K562 (cell line): ENCODE results near the gene TP73. TPM values are rescaled to one million over a fixed set of nuclear protein-coding genes. Genes with fewer than 3 reads are reported as not detected.

ENCODE experiments used
- ATAC-seq: fragments of 200-7000 bp; cut with Tn5 transposase; 3 replicates; pipeline ENCODE4 v1.9.1; 2020; ENCODE audit warnings: moderate library complexity
- BruUV-seq: library from RNA; stranded (reverse); fragments of 400-500 nt; replicated peaks from 2 replicates; lab custom pipeline; 2021; lab: Mats Ljungman, UMichigan
- CTCF ChIA-PET: fragments of 300-600 bp; formaldehyde crosslinking; extraction: SDS; loops from one replicate; lab custom pipeline; 2021; ENCODE audit warnings: low intra/inter-chr PET ratio; lab: Yijun Ruan, JAX
- POLR2A ChIA-PET: fragments of 300-600, 350-650 bp; sonication (Branson Sonifier 250); formaldehyde crosslinking; extraction: SDS; loops from one replicate; lab custom pipeline; 2021; ENCODE audit warnings: antibody characterized with exemption, inconsistent platforms; lab: Yijun Ruan, JAX
- DNase-seq, 4 experiments: peaks; one replicate each; pipeline versions ENCODE4 v3.0.0 to v3.0.0-alpha.2; 2011 to 2018; ENCODE audit warnings: low spot score in 3 of 4, mixed read lengths in 3 of 4; ENCODE audit errors: extremely low read depth in 1 of 4
- FAIRE-seq: peaks from 2 replicates; lab custom pipeline; 2011; peaks lifted over from hg19 to GRCh38; lab: Jason Lieb, UNC
- H2AFZ ChIP-seq: 2 replicates; pipeline ENCODE4 v1.6.0; 2011; ENCODE audit warnings: low read depth, low read length, control low read depth, inconsistent platforms
- H3K27ac ChIP-seq: fragments of 200-600 bp; 3 replicates; pipeline ENCODE4 v1.8.0; 2011; ENCODE audit warnings: low read depth, mild to moderate bottlenecking, control low read depth, inconsistent platforms, low read length, moderate library complexity, mixed read lengths; ENCODE audit errors: extremely low read depth
- H3K27me3 ChIP-seq, 2 experiments: fragments of 300-600 bp in 1 of 2; 2 replicates in 1 of 2; 3 replicates in 1 of 2; pipeline versions ENCODE4 v1.6.0 to v1.8.0; 2011; ENCODE audit warnings: inconsistent platforms in 2 of 2, low read length in 2 of 2, mild to moderate bottlenecking in 1 of 2, mixed read lengths in 1 of 2, moderate library complexity in 1 of 2; ENCODE audit not compliant: control insufficient read depth in 2 of 2, insufficient read depth in 2 of 2
- H3K36me3 ChIP-seq: fragments of 300-600 bp; 3 replicates; pipeline ENCODE4 v1.8.0; 2011; ENCODE audit warnings: mild to moderate bottlenecking, low read length, inconsistent platforms; ENCODE audit not compliant: control insufficient read depth, insufficient read depth
- H3K4me1 ChIP-seq, 2 experiments: fragments of 200-600 bp in 1 of 2; replicated peaks in 1 of 2; 2 replicates in 1 of 2; 3 replicates in 1 of 2; pipeline versions ENCODE4 v1.5.1 to v1.8.0; 2011; ENCODE audit warnings: inconsistent platforms in 2 of 2, low read length in 2 of 2, mild to moderate bottlenecking in 1 of 2, mixed read lengths in 1 of 2, moderate library complexity in 1 of 2; ENCODE audit not compliant: control insufficient read depth in 2 of 2, insufficient read depth in 2 of 2
- H3K4me2 ChIP-seq: 2 replicates; pipeline ENCODE4 v1.6.1; 2011; ENCODE audit warnings: low read length, control low read depth, inconsistent platforms, mixed read lengths; ENCODE audit not compliant: insufficient read depth
- H3K4me3 ChIP-seq: fragments of 200-600 bp; sonication (generic), shearing (Covaris generic); 2 replicates; pipeline ENCODE4 v1.5.1; 2016; ENCODE audit warnings: control low read depth, inconsistent platforms
- H3K79me2 ChIP-seq: fragments of 200-600 bp; 3 replicates; pipeline ENCODE4 v1.8.0; 2011; ENCODE audit warnings: low read length, inconsistent platforms; ENCODE audit not compliant: control insufficient read depth, insufficient read depth
- H3K9ac ChIP-seq, 2 experiments: 2 replicates each; pipeline versions ENCODE4 v1.6.0 to v1.6.1; 2011; ENCODE audit warnings: low read depth in 2 of 2, low read length in 2 of 2, control low read depth in 1 of 2, inconsistent platforms in 1 of 2, mild to moderate bottlenecking in 1 of 2, mixed read lengths in 1 of 2; ENCODE audit not compliant: insufficient read depth in 1 of 2
- H3K9me1 ChIP-seq: one replicate; pipeline ENCODE4 v1.6.0; 2011; ENCODE audit warnings: inconsistent platforms, mild to moderate bottlenecking, low read length, moderate library complexity; ENCODE audit not compliant: control insufficient read depth, insufficient read depth
- H3K9me3 ChIP-seq: replicated peaks from 2 replicates; pipeline ENCODE4 v1.5.1; 2011; ENCODE audit warnings: low read depth, low read length, inconsistent platforms; ENCODE audit not compliant: control insufficient read depth, insufficient read depth
- H4K20me1 ChIP-seq: replicated peaks from 2 replicates; pipeline ENCODE4 v1.6.1; 2011; ENCODE audit warnings: low read length, inconsistent platforms, mixed read lengths; ENCODE audit not compliant: control insufficient read depth, insufficient read depth
- ELF1 ChIP-seq: fragments of 200-800 bp; sonication (Bioruptor generic); IDR thresholded peaks from 2 replicates; pipeline ENCODE4 v1.6.1; 2016; ENCODE audit warnings: missing genetic modification characterization, missing compliant biosample characterization
- EWSR1 ChIP-seq: fragments of 450-650 bp; IDR thresholded peaks from 2 replicates; pipeline ENCODE4 v1.6.1; 2018; ENCODE audit warnings: borderline replicate concordance, mild to moderate bottlenecking, low read depth, moderate library complexity; ENCODE audit not compliant: partially characterized antibody
- HES1 ChIP-seq: fragments of 450-650 bp; IDR thresholded peaks from 2 replicates; pipeline ENCODE4 v1.6.1; 2016; ENCODE audit warnings: low read depth, mild to moderate bottlenecking, moderate library complexity
- HINFP ChIP-seq: fragments of 450-650 bp; conservative IDR thresholded peaks from 2 replicates; pipeline ENCODE4 v1.6.1; 2016; ENCODE audit warnings: missing genetic modification characterization, low read depth, mild to moderate bottlenecking, control low read depth, missing compliant biosample characterization
- MLLT1 ChIP-seq, 2 experiments: fragments of 450-650 bp; IDR thresholded peaks; 2 replicates each; pipeline ENCODE4 v1.6.1; 2016
- RCOR1 ChIP-seq, 2 experiments: IDR thresholded peaks; 2 replicates each; pipeline ENCODE4 v1.6.1; 2012; ENCODE audit warnings: low read depth in 2 of 2, low read length in 2 of 2, borderline replicate concordance in 1 of 2, improper control_type of control experiment in 1 of 2
- RNF2 ChIP-seq: sonication (generic); IDR thresholded peaks from 2 replicates; pipeline ENCODE4 v1.6.1; 2016
- ZBTB1 ChIP-seq: sonication (generic); formaldehyde crosslinking; IDR thresholded peaks from 2 replicates; pipeline ENCODE4 v1.8.1; 2023; ENCODE audit warnings: missing genetic modification reagents, low read depth, mild to moderate bottlenecking, borderline replicate concordance
- ZC3H4 ChIP-seq: sonication (generic); formaldehyde crosslinking; IDR thresholded peaks from 2 replicates; pipeline ENCODE4 v1.9.0; 2021; ENCODE audit warnings: missing genetic modification reagents, borderline replicate concordance
- ZKSCAN1 ChIP-seq: fragments of 150-350 bp; IDR thresholded peaks from 2 replicates; pipeline ENCODE4 v1.6.1; 2016; ENCODE audit warnings: low read depth, low read length
- ZKSCAN8 ChIP-seq: fragments of 200-800 bp; sonication (Bioruptor generic); IDR thresholded peaks from 2 replicates; pipeline ENCODE4 v1.6.1; 2016; ENCODE audit warnings: missing genetic modification characterization, missing compliant biosample characterization
- ZNF263 ChIP-seq: sonication (generic); formaldehyde crosslinking; IDR thresholded peaks from 2 replicates; pipeline ENCODE4 v1.8.0; 2022; ENCODE audit warnings: mild to moderate bottlenecking, missing genetic modification reagents, borderline replicate concordance
- WGBS: fragments of 100-300 bp; shearing (Covaris generic); methylation state at CpG from one replicate; pipeline ENCODE4 v1.1.6; 2016; ENCODE audit warnings: low coverage, mixed read lengths; ENCODE audit not compliant: insufficient coverage; ENCODE audit errors: missing lambda C conversion rate; 5-methylcytosine and 5-hydroxymethylcytosine counted together
- in situ Hi-C: fragments of 300-500 bp; cut with MboI; formaldehyde crosslinking; loops from 4 replicates; pipeline ENCODE4 v1.15.0; 2018; ENCODE audit warnings: inconsistent platforms, mixed read lengths
- intact Hi-C: fragments of 100-400 bp; cut with micrococcal nuclease; formaldehyde crosslinking; loops from 2 replicates; pipeline ENCODE4 v1.14.2; 2022
- polyA plus RNA-seq, 8 experiments: library from polyadenylated mRNA; depleted of rRNA in 4 of 8; stranded (reverse) in 5 of 8; unstranded in 3 of 8; fragments of >200 nt; fragmentation: Nextera tagmentation in 2 of 8; fragmentation: Illumina TruSeq in 1 of 8; extraction: Ambion mirVana in 2 of 8; extraction: Trizol in 1 of 8; gene quantifications; 2 replicates each; pipeline versions ENCODE4 v1.2.1 to v1.2.3, GENCODE V29; 2011 to 2014; ENCODE audit warnings: inconsistent platforms in 1 of 8, missing spikeins in 1 of 8
- total RNA-seq, 7 experiments: library from RNA; depleted of rRNA in 6 of 7; stranded (reverse); fragments of >200 nt in 6 of 7; fragmentation: Illumina TruSeq in 2 of 7; extraction: Trizol in 2 of 7; gene quantifications; 2 replicates each; pipeline versions ENCODE4 v1.2.1 to v1.2.3, GENCODE V29; 2011 to 2021; ENCODE audit warnings: low replicate concordance in 1 of 7

TP73 gene
- total and polyA plus RNA-seq, 9 of the 15 experiments (the other 6 are each of a cell fraction or from before 2014, with no cell fraction given) = 0.07 to 1.6 (median 0.40) TPM; not detected in 2

GRCh38 chr1:3750741-3751140, 98.4 kb downstream of the TP73 start (continued):
- TF ChIP-seq ZBTB1 (CRISPR knock-in tag) (no peak), RCOR1 (IDR thresholded peaks at IDR 0.05; ENCODE audit: borderline replicate concordance in 1 of 2, low read depth in 2 of 2, low read length in 2 of 2) (peak in 1 of 2 experiments; percentile 47; a peak in 1 of 4 replicates)

- ATAC-seq (no peak), DNase-seq (no peak), FAIRE-seq (no peak)
- Histone ChIP-seq H3K79me2 (peaks cover 1% of the 10 kb centered on the region; the same call in 1 of the 3 replicates), H3K27ac (no peak within 1 kb of the TSS), H3K4me3 (no peak within 1 kb of the TSS), H4K20me1 (no peaks in the 10 kb centered on the region), H3K4me1 (peaks cover 22 to 34% of the 10 kb centered on the region in 2 experiments), H3K27me3 (peaks cover 10 to 19% of the 10 kb centered on the region in 2 experiments; a peak in 3 of 5 replicates), H3K4me2 (peak within 1 kb of the TSS; percentile 57; the same call in 1 of the 2 replicates), H2AFZ (peak within 1 kb of the TSS; percentile 49; the same call in 1 of the 2 replicates), H3K36me3 (no peaks in the 10 kb centered on the region), H3K9me3 (no peaks in the 10 kb centered on the region)
- ChIA-PET POLR2A (interaction anchor here (1.3 kb wide), 1 partner anchor 9 kb away, joined by 6 read pairs; no protein-coding TSS in a partner anchor), CTCF (no interaction called here)
- BruUV-seq = no TSS peak
- intact Hi-C loops (no loop called here), in situ Hi-C loops (no loop called here)
- 58% methylated on average over 16 of the region's 17 CpGs for WGBS
- TF ChIP-seq ELF1 (tag) (no peak), ZC3H4 (CRISPR knock-in tag) (no peak), ZNF263 (no peak), HINFP (no peak), MLLT1 (IDR thresholded peaks at IDR 0.05) (no peak), RNF2 (no peak), EWSR1 (no peak), HES1 (no peak), ZKSCAN1 (no peak), ZKSCAN8 (CRISPR knock-in tag) (no peak)
- TF ChIP-seq, all 486 proteins: peak for 0
- Histone ChIP-seq H3K9me1 (no peaks in the 10 kb centered on the region), H3K9ac (no peak within 1 kb of the TSS; a peak in 2 of 4 replicates)
Observed at GRCh38 chr1:3752400-3752945, 100.2 kb downstream of the TP73 start, which contains the start of gene CCDC27. CCDC27 (plus strand) TSS chr1:3752450; CDS start chr1:3752482, 32 bp downstream.
